GM12892 (cell line): ENCODE measurements around the gene PPM1D.

ENCODE experiments used
- POLR2A ChIP-seq: IDR thresholded peaks from 2 replicates; pipeline ENCODE4 v1.6.1; 2011; ENCODE audit warnings: low read depth, low read length, control low read depth
- POLR2AphosphoS5 ChIP-seq: IDR thresholded peaks from 2 replicates; pipeline ENCODE4 v1.6.1; 2011; ENCODE audit warnings: low read depth, low read length, control low read depth
- TAF1 ChIP-seq: IDR thresholded peaks from 2 replicates; pipeline ENCODE4 v1.6.1; 2011; ENCODE audit warnings: low read depth, mild to moderate bottlenecking, control low read depth, low read length, borderline replicate concordance

DNA sequence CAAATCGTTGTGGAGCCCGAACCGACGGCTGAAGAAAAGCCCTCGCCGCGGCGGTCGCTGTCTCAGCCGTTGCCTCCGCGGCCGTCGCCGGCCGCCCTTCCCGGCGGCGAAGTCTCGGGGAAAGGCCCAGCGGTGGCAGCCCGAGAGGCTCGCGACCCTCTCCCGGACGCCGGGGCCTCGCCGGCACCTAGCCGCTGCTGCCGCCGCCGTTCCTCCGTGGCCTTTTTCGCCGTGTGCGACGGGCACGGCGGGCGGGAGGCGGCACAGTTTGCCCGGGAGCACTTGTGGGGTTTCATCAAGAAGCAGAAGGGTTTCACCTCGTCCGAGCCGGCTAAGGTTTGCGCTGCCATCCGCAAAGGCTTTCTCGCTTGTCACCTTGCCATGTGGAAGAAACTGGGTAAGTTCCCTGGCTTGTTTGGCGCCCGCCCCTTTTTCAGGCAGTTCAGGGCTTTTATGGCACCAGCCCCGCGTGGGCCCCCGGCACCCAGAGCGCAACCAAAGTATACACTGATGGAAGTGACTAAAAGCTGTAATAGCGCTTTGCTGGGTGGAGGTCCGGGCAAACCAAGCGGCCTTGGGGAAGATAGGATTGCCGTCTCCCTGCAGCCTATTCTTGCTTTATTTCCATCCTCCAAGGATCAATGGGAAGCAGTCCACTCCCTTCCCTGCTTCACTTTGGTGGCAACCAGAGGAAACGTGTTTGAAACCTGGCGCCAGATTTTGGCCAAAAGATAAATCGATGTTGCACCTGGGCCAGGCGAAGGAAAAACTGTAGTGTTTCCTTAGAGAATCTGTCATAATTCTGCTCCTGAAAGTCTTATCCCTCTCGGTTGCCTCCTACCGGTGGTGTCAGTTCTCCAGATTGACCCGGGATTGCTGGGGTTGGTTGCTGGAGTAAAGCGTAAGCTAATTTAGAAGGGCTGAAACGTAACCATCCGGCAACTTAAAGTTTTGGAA lies 775 bp downstream of the PPM1D start:
- TF ChIP-seq POLR2AphosphoS5 (no peak), POLR2A (no peak), TAF1 (no peak)
